Erythroblast (primary cell): ENCODE results near the gene SLC7A5.

Experiments used
- GATA1 ChIP-seq: IDR thresholded peaks from 2 replicates; pipeline ENCODE4 v1.6.1; 2011; ENCODE audit warnings: low read depth, mild to moderate bottlenecking, control low read depth, low read length, moderate library complexity
- POLR2A ChIP-seq: IDR thresholded peaks from 2 replicates; pipeline ENCODE4 v1.6.1; 2011; ENCODE audit warnings: mild to moderate bottlenecking, low read length

DNA sequence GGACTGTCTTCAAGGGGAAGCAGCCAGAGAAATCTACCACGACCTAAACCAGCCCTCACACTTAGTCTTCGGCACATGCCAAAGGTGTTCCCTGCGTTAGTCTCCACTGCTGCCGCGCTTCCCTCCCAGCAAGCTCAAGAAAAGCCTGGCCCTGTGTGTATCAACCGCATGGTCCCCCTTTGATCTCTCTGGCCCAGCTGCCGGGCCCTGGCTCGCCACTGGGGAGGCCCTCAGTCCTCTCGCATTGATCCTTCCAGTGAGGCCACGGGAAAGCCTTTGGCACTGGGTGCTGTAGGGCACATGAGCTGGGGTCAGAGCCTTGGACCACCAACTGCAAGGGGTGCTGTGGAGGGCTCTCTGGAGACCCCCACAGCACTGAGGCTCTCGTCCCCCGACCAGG, 74.0 kb downstream of the SLC7A5 start:
- TF ChIP-seq POLR2A (no peak), GATA1 (no peak)
